Skin of body (tissue), 2 donors: ENCODE results near the gene TPO. TPM values are rescaled to one million over a fixed set of nuclear protein-coding genes. Genes with fewer than 3 reads are reported as not detected.
"Not testable (repeated sequence)": the region's sequence is repeated elsewhere in the genome, so short reads cannot be mapped to it uniquely, and the experiment has no call there.

ENCODE experiments used
- DNase-seq: peaks from one replicate; lab custom pipeline; 2025; lab: John Stamatoyannopoulos, UW
- total RNA-seq: library from RNA; depleted of rRNA; stranded (reverse); fragments of >200 nt; gene quantifications from one replicate; pipeline ENCODE4 v1.2.3, GENCODE V29; 2014

TPO gene
- total RNA-seq = 0.49 TPM

- no peak for DNase-seq
Measured at GRCh38 chr2:1413156-1413710, at the start of gene TPO. Gene TPO (plus strand): TSS chr2:1413463. CDS start chr2:1414409, 946 bp downstream.

GRCh38 chr2:1366546-1367134, 46.6 kb upstream of the TPO start:
- no peak for DNase-seq

- no peak for DNase-seq
Measured at GRCh38 chr2:1367601-1368000, 45.7 kb upstream of the TPO start.

- no peak for DNase-seq
Measured at GRCh38 chr2:1369905-1370304, 43.4 kb upstream of the TPO start.

GRCh38 chr2:1370461-1370860, 42.8 kb upstream of the TPO start:
- no peak for DNase-seq

GRCh38 chr2:1371082-1371481, 42.2 kb upstream of the TPO start:
- DNase-seq = no peak

- DNase-seq = no peak
Measured at GRCh38 chr2:1373830-1374229, 39.4 kb upstream of the TPO start.

GRCh38 chr2:1374287-1374686, 39.0 kb upstream of the TPO start:
- no peak for DNase-seq

GRCh38 chr2:1375794-1376193, 37.5 kb upstream of the TPO start:
- DNase-seq = no peak

- no peak for DNase-seq
Measured at GRCh38 chr2:1377473-1377872, 35.8 kb upstream of the TPO start.

GRCh38 chr2:1378456-1379150, 34.7 kb upstream of the TPO start:
- no peak for DNase-seq

- DNase-seq = no peak
Measured at GRCh38 chr2:1381644-1382043, 31.6 kb upstream of the TPO start.

- not testable (repeated sequence) for DNase-seq
Measured at GRCh38 chr2:1387954-1388725, 25.1 kb upstream of the TPO start.

- DNase-seq = not testable (repeated sequence)
Measured at GRCh38 chr2:1390118-1390517, 23.1 kb upstream of the TPO start.

- no peak for DNase-seq
Measured at GRCh38 chr2:1393321-1393720, 19.9 kb upstream of the TPO start.

GRCh38 chr2:1394709-1395408, 18.4 kb upstream of the TPO start:
- peak; percentile 20 for DNase-seq

- DNase-seq = no peak
Measured at GRCh38 chr2:1397350-1397749, 15.9 kb upstream of the TPO start.

- no peak for DNase-seq
Measured at GRCh38 chr2:1398191-1398590, 15.1 kb upstream of the TPO start.

GRCh38 chr2:1400943-1401735, 12.1 kb upstream of the TPO start:
- DNase-seq = no peak

- DNase-seq = no peak
Measured at GRCh38 chr2:1402064-1402463, 11.2 kb upstream of the TPO start.

- DNase-seq = no peak
Measured at GRCh38 chr2:1403565-1403964, 9.7 kb upstream of the TPO start.
